GM18907 (cell line): Measurements from ENCODE around the gene LPIN3.

Source experiments
- ATAC-seq: cut with Tn5 transposase; IDR thresholded peaks from one replicate; pipeline ENCODE4 v1.9.1; 2021; ENCODE audit warnings: mild to moderate bottlenecking, moderate library complexity; ENCODE audit not compliant: unreplicated experiment

The LPIN3 gene

GRCh38 chr20:41320976-41321375, 19.6 kb upstream of the LPIN3 start:
- ATAC-seq = no peak

DNA sequence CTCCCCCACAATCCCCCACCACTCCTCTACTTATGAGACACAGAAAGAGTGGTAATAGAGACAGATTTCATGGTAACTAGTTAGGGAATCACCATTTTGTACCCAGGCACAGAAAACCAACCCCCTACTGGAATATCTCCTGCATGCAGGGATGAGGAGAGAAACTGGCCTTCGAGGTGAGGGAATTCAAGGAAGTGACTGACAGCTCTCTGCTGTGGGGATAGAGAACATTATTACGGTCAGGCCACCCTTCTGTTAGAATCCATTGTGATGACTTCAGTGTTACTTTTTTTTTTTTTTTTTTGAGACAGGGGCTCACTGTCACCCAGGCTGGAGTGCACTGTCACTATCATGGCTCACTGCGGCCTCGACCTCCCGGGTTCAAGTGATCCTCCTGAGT, 13.4 kb upstream of the LPIN3 start:
- ATAC-seq = no peak

- ATAC-seq = peak; percentile 60
Measured at GRCh38 chr20:41329435-41330342, 10.9 kb upstream of the LPIN3 start.

DNA sequence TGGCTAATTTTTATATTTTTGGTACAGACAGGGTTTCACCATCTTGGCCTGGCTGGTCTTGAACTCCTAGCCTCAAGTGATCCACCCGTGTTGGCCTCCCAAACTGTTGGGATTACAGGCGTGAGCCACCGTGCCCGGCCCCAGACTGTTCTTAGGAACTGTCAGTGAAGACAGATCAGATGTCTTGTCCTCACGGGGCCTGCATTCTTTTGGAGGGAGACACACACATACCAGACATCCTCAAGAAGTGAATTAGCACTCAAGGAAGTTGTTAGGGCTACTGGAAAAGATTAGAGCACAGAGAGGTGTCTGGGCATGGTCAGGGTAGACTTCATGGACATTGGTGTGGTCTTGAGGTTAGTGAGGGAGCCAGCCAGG, 10.3 kb upstream of the LPIN3 start:
- no peak for ATAC-seq

- ATAC-seq = no peak
Measured at GRCh38 chr20:41330941-41331340, 9.7 kb upstream of the LPIN3 start.

DNA sequence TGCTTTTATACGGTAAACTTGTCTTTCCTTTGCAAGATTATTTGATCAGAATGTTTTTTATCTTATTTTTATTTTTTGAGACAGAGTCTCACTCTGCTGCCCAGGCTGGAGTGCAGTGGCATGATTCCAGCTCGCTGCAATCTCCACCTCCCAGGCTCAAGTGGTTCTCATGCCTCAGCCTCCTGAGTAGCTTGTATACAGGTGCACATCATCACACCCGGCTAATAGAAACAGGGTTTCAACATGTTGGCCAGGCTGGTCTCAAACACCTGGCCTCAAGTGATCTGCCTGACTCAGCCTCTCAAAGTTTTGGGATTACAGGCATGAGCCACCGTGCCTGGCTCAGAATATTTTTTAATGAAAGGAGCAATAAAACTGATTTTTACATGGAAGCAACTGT, 8.9 kb upstream of the LPIN3 start:
- no peak for ATAC-seq

GRCh38 chr20:41334036-41334435, 6.6 kb upstream of the LPIN3 start:
- no peak for ATAC-seq

GRCh38 chr20:41334443-41335421, 5.9 kb upstream of the LPIN3 start:
- no peak for ATAC-seq

DNA sequence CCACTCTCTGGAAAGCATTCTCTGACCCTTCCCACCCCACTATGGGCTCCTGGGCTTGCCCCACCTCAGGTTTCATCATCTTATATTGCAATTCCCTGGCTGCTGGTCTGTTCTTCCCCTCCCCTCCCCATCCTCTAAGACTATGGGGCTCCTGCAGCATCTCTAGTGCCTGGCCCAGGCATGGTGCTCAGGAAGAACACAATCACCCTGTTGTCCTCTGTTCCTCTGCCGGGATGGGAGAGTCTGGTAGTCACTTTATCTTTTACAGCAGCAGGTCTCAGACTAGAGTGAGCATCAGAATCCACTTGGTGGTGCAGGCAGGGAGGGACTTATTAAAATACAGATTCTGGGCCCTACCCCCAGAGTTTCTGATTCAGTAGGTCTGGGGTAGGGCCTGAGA, 5.0 kb upstream of the LPIN3 start:
- ATAC-seq = no peak

- ATAC-seq = no peak
Measured at GRCh38 chr20:41336711-41337492, 3.7 kb upstream of the LPIN3 start.

DNA sequence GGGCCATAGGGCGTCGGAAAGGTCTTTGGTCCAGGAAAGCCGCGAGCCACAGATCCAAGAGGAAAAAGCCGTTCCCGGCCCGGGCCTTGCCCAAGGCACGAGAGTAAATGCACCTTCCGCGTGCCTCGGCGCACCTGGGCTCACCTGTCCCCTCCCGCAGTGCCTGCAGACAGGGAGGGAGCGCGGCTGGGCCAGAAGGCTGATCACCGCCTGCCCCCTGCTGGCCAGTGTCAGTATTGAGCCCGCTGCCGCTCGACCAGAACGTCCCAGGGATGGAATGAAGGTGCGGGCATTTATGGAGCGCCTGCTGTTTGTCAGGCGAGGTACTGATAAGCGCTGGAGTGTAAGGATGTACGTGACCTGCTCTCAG, 679 bp upstream of the LPIN3 start:
- peak; percentile 78 for ATAC-seq

DNA sequence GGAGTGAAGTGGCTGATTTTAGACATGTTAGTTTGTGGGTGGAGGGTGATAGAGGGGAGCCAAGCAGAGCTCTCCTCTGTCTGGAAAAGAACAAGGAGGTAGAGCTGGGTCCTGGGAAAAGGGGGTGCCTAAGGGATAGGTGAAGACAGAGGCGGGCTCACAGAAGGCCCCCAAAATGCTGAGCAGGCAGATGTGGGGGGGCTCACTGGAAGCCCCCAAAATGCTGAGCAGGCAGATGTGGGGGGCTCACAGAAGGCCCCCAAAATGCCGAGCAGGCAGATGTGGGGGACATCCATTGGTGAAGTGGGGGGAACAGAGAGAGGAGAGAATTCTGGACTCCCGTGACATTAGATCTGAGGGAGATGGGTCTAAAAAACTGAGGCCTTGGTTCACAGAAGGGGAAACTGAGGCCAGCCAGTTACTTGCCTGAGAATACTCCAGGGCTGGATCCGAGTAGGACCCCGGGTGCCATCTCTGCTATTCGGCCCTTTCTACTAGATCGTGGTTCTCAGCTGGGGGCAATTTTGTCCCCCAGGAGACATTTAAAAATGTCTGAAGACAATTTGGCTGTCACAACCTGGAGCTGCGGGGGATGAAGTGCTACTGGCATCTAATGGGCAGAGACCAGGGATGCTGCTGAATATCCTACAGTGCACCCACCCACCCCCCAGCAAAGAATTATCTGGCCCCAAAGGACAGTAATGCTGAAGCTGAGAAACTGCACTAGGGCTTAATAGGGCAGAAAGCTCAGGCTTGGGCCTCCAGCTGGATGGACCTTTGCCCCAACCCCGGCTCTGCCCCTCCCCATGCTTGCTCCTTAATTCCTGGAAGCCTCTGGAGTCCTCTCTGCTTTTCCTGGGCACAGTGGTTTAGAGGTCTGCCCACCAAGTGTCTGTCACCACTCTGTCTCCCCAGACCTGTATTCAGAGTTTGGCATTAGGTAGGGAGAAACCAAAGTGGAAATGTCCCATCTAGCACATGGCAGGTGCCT, 2.1 kb downstream of the LPIN3 start:
- no peak for ATAC-seq

- ATAC-seq = no peak
Measured at GRCh38 chr20:41344477-41344876, 3.9 kb downstream of the LPIN3 start.

DNA sequence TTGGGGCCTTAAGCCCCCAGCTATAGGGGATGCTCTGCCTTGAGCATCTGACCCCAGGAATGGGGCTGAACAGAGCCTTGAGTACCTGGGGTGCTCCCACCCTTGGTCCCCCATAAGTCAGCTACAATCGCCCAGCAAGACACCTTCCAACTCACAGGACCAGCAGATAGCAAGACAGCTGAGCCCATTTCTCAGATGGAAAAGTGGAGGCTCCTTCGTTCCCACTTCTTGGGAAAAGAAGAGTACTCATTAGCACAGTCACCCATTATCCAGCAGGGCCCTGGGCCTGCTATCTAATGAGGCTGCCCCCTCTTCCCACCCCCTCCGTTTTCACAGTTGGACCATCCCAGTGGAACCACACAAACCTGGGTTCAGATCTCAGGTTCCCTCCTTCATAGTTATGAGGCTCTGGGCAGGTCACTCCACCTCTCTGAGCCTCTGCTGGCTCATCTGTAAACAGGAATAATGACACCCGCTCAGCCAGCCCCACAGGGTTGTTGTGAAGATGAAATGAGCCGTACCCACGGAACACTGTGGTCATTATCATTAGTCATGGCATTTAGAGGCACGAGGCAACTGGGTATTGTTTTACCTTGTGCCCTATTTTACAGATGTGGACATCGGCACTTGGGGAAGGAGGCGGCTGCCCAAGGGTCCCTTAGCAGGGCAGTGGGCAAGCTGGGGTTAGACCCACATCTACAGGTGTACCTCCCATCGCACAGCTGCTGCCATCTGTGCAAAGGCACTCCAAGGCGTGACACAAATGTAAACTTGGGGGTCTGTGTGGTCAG, 4.5 kb downstream of the LPIN3 start:
- no peak for ATAC-seq

DNA sequence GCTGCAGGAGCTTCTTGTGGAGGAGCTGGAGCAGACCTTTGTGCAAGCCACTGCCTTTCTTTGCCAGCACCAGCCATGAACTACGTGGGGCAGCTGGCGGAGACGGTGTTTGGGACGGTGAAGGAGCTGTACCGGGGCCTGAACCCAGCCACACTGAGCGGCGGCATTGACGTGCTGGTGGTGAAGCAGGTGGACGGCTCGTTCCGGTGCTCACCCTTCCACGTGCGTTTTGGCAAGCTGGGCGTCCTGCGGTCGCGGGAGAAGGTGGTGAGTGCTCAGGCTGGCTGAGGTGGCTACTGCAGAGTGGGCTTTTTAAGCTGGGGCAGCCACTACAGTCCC, 5.1 kb downstream of the LPIN3 start:
- no peak for ATAC-seq

DNA sequence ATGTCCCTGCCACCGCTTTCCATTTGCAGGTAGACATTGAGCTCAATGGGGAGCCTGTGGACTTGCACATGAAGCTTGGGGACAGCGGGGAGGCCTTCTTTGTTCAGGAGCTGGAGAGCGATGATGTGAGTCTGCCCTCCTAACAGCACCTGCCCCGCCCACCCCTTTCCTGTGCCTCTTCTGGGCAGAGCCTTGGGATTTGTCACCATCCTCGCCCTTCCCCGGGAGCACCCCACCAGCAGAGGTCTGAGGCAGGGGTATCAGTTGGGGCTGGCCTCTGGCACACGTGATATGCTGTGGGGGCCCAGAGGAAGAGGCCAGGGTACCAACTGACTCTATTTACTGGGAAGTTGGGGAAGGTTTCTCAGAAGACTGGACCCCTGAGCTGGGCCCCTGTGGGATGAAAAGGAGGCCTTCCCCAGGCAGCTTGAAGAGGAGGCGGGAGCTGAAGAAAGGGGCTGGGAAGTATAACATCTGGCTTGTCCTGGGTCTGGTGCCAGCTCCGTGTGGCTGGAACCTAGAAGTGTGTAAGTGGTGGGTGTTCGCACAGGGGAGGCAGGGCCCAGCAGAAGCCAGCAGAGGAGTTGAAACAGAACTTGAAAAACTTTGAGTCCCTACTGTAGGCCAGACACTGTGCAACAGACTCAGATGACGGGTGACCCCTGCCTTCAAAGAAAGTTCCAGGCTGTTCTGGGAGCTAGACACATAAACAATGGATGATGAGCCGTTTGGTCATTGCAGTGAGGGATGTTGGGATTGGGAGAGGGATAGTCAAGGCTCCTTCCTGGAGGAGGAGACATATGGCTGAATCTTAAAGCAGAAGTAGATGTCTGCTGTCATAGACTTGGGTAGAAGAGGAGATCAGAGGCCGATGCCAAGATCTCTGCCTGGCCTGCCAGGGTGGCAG, 7.2 kb downstream of the LPIN3 start:
- no peak for ATAC-seq

GRCh38 chr20:41348430-41349172, 8.0 kb downstream of the LPIN3 start:
- ATAC-seq = no peak
